Mesodermal cell (in vitro differentiated cells): ENCODE data around the gene FBXO3.

Experiments used
- H3K27ac ChIP-seq: 2 replicates; pipeline ENCODE4 v1.7.0; 2013; ENCODE audit warnings: mild to moderate bottlenecking, low read depth, low read length, moderate library complexity; ENCODE audit not compliant: severe bottlenecking
- H3K36me3 ChIP-seq: 2 replicates; pipeline ENCODE4 v1.7.1; 2013; ENCODE audit warnings: mild to moderate bottlenecking, low read length, moderate library complexity; ENCODE audit not compliant: control insufficient read depth, insufficient read depth
- H3K4me1 ChIP-seq: one replicate; pipeline ENCODE4 v1.7.1; 2013; ENCODE audit warnings: mild to moderate bottlenecking, low read length; ENCODE audit not compliant: insufficient read depth, control insufficient read depth, poor library complexity, severe bottlenecking
- H3K4me3 ChIP-seq: 2 replicates; pipeline ENCODE4 v1.7.0; 2013; ENCODE audit warnings: low read length, control low read depth, mild to moderate bottlenecking; ENCODE audit not compliant: insufficient read depth, poor library complexity, severe bottlenecking; ENCODE audit errors: extremely low read depth
- H3K9me3 ChIP-seq: 2 replicates; pipeline ENCODE4 v1.7.1; 2013; ENCODE audit warnings: mild to moderate bottlenecking, low read length, moderate library complexity; ENCODE audit not compliant: control insufficient read depth
- WGBS, 2 experiments: methylation state at CpG; one replicate each; pipeline ENCODE4 v1.1.5; 2013; ENCODE audit warnings: missing lambda C conversion rate in 2 of 2; ENCODE audit not compliant: insufficient coverage in 2 of 2; 5-methylcytosine and 5-hydroxymethylcytosine counted together

Gene FBXO3

GRCh38 chr11:33772300-33772699 is 2.0 kb downstream of the FBXO3 start:
- 76 to 92% methylated on average over 4 of the region's 4 CpGs for WGBS, 2 experiments
- H3K4me3 ChIP-seq = no peak overlapping the region

GRCh38 chr11:33770236-33770635 is 4.1 kb downstream of the FBXO3 start:
- 73 to 100% methylated on average over 1 of the region's 2 CpGs for WGBS, 2 experiments
- Histone ChIP-seq H3K9me3 (no peaks in the 10 kb centered on the region), H3K4me3 (no peak overlapping the region), H3K4me1 (peaks cover 3% of the 10 kb centered on the region), H3K27ac (no peak overlapping the region), H3K36me3 (peaks cover 21% of the 10 kb centered on the region)

More at GRCh38 chr11:33772300-33772699, 2.0 kb downstream of the FBXO3 start:
- no peaks in the 10 kb centered on the region for H3K9me3 ChIP-seq
- no peak overlapping the region for H3K27ac ChIP-seq
- peaks cover 3% of the 10 kb centered on the region for H3K4me1 ChIP-seq
- peaks cover 8% of the 10 kb centered on the region for H3K36me3 ChIP-seq

GRCh38 chr11:33769542-33769941 is 4.8 kb downstream of the FBXO3 start:
- WGBS, 2 experiments = 77 to 93% methylated on average over 3 of the region's 4 CpGs
- Histone ChIP-seq H3K27ac (no peak overlapping the region), H3K4me3 (no peak overlapping the region), H3K36me3 (peaks cover 21% of the 10 kb centered on the region), H3K9me3 (no peaks in the 10 kb centered on the region), H3K4me1 (peaks cover 3% of the 10 kb centered on the region)

GRCh38 chr11:33767624-33768023 is 6.7 kb downstream of the FBXO3 start:
- peaks cover 21% of the 10 kb centered on the region for H3K36me3 ChIP-seq
- H3K9me3 ChIP-seq = no peaks in the 10 kb centered on the region
- no peak overlapping the region for H3K27ac ChIP-seq
- WGBS, 2 experiments = 100% methylated on average over 1 of the region's 4 CpGs; no CpG with 5 or more reads in 1 of the 2 experiments
- peaks cover 1% of the 10 kb centered on the region for H3K4me1 ChIP-seq
- H3K4me3 ChIP-seq = no peak overlapping the region

GRCh38 chr11:33766085-33766484 is 8.2 kb downstream of the FBXO3 start:
- Histone ChIP-seq H3K4me1 (no peaks in the 10 kb centered on the region), H3K27ac (no peak overlapping the region)
- WGBS, 2 experiments = 94 to 100% methylated on average over 1 to 2 of the region's 2 CpGs

GRCh38 chr11:33761471-33761870 is 12.8 kb downstream of the FBXO3 start:
- no peaks in the 10 kb centered on the region for H3K9me3 ChIP-seq
- no peaks in the 10 kb centered on the region for H3K4me1 ChIP-seq
- H3K4me3 ChIP-seq = no peak overlapping the region
- H3K27ac ChIP-seq = no peak overlapping the region
- WGBS, 2 experiments = 100% methylated on average over 1 of the region's 2 CpGs
- H3K36me3 ChIP-seq = peaks cover 29% of the 10 kb centered on the region

More at GRCh38 chr11:33766085-33766484, 8.2 kb downstream of the FBXO3 start:
- no peak overlapping the region for H3K4me3 ChIP-seq
- H3K36me3 ChIP-seq = peaks cover 21% of the 10 kb centered on the region
- no peaks in the 10 kb centered on the region for H3K9me3 ChIP-seq

- Histone ChIP-seq H3K36me3 (peaks cover 18% of the 10 kb centered on the region), H3K4me3 (no peak overlapping the region), H3K9me3 (no peaks in the 10 kb centered on the region), H3K27ac (no peak overlapping the region), H3K4me1 (no peaks in the 10 kb centered on the region)
- WGBS, 2 experiments = 100% methylated on average over 2 of the region's 4 CpGs; no CpG with 5 or more reads in 1 of the 2 experiments
Observed at GRCh38 chr11:33753304-33753967, 20.9 kb downstream of the FBXO3 start.

- 83 to 84% methylated on average over 1 to 2 of the region's 3 CpGs for WGBS, 2 experiments
- Histone ChIP-seq H3K36me3 (peaks cover 10% of the 10 kb centered on the region), H3K9me3 (no peaks in the 10 kb centered on the region), H3K27ac (no peak overlapping the region), H3K4me3 (no peak overlapping the region), H3K4me1 (no peaks in the 10 kb centered on the region)
Observed at GRCh38 chr11:33751878-33752277, 22.4 kb downstream of the FBXO3 start.

GRCh38 chr11:33747979-33748378 is 26.3 kb downstream of the FBXO3 start:
- Histone ChIP-seq H3K4me1 (no peaks in the 10 kb centered on the region), H3K36me3 (peaks cover 7% of the 10 kb centered on the region), H3K9me3 (no peaks in the 10 kb centered on the region), H3K27ac (no peak overlapping the region), H3K4me3 (no peak overlapping the region)
- no CpG with 5 or more reads among the region's 2 CpGs for WGBS, 2 experiments

- Histone ChIP-seq H3K27ac (no peak overlapping the region), H3K36me3 (peaks cover 6% of the 10 kb centered on the region), H3K9me3 (peaks cover 3% of the 10 kb centered on the region), H3K4me1 (no peaks in the 10 kb centered on the region), H3K4me3 (no peak overlapping the region)
- WGBS, 2 experiments = 91 to 96% methylated on average over 3 to 5 of the region's 5 CpGs
Observed at GRCh38 chr11:33743291-33743690, 31.0 kb downstream of the FBXO3 start.

- Histone ChIP-seq H3K4me1 (no peaks in the 10 kb centered on the region), H3K27ac (no peak overlapping the region), H3K4me3 (no peak overlapping the region), H3K36me3 (peaks cover 6% of the 10 kb centered on the region), H3K9me3 (peaks cover 3% of the 10 kb centered on the region)
- WGBS, 2 experiments = no CpG with 5 or more reads among the region's 3 CpGs
Observed at GRCh38 chr11:33742249-33742851, 32.0 kb downstream of the FBXO3 start.
